ENCODE data around the gene RNF7. TPM values are rescaled to one million over a fixed set of nuclear protein-coding genes. Genes with fewer than 3 reads are reported as not detected.

Gene RNF7
- polyA plus RNA-seq, 3 donors: 92.2 to 206 (median 187) TPM

- peaks cover 21% of the 10 kb centered on the region for H3K79me2 ChIP-seq (ENCODE audit: insufficient read depth, low read length)
- Mint-ChIP-seq H3K9me3 (peaks cover 0 to 4% (median 0%) of the 10 kb centered on the region in 7 donors), H3K36me3 (no peaks in the 10 kb centered on the region), H3K4me1 (peaks cover 33% of the 10 kb centered on the region), H3K27ac (no peak overlapping the region), H3K27me3 (ENCODE audit: low read depth in 3 of 3) (no peaks in the 10 kb centered on the region), H3K4me3 (no peak overlapping the region)
- no peak overlapping the region for H3K4me2 ChIP-seq (replicated peaks; ENCODE audit: extremely low read depth, low read length, poor library complexity, severe bottlenecking)
- no peaks in the 10 kb centered on the region for H3K27me3 ChIP-seq (ENCODE audit: control insufficient read depth in 2 of 2, insufficient read depth in 2 of 2, low read length in 2 of 2)
- no peaks in the 10 kb centered on the region for H3K36me3 ChIP-seq (replicated peaks in 1 of 2; ENCODE audit: control insufficient read depth in 1 of 2, insufficient read depth in 2 of 2, low read length in 2 of 2)
- peaks cover 19 to 26% of the 10 kb centered on the region in 2 donors for H3K4me1 ChIP-seq (ENCODE audit: control insufficient read depth in 1 of 2, insufficient read depth in 2 of 2, low read length in 2 of 2)
- H4K20me1 ChIP-seq (ENCODE audit: insufficient read depth, low read length): no peaks in the 10 kb centered on the region
- no peak for DNase-seq
- no peak for TF ChIP-seq CTCF (IDR thresholded peaks at IDR 0.05)
- H3K4me3 ChIP-seq (replicated peaks in 1 of 3; ENCODE audit: low read depth in 2 of 3, low read length in 3 of 3): no peak overlapping the region
- H3K9me3 ChIP-seq (replicated peaks in 1 of 2; ENCODE audit: control insufficient read depth in 1 of 2, insufficient read depth in 1 of 2, low read length in 2 of 2): no peaks in the 10 kb centered on the region
- intact Hi-C loops (cut with micrococcal nuclease): loop anchor here (5.0 to 10.0 kb wide), 4 partner anchors 50 to 250 kb away; partner anchors contain the start of gene RASA2 (in 1 of the 2)
- H3K27ac ChIP-seq (ENCODE audit: low read depth in 1 of 2, low read length in 2 of 2): no peak overlapping the region
- no peak overlapping the region for H3K9ac ChIP-seq (ENCODE audit: insufficient read depth, low read length, poor library complexity, severe bottlenecking)
- no peak overlapping the region for H2AFZ ChIP-seq (ENCODE audit: insufficient read depth, low read depth, low read length, poor library complexity, severe bottlenecking)
Measured at GRCh38 chr3:141735176-141735575, 2.9 kb upstream of the RNF7 start.

DNA sequence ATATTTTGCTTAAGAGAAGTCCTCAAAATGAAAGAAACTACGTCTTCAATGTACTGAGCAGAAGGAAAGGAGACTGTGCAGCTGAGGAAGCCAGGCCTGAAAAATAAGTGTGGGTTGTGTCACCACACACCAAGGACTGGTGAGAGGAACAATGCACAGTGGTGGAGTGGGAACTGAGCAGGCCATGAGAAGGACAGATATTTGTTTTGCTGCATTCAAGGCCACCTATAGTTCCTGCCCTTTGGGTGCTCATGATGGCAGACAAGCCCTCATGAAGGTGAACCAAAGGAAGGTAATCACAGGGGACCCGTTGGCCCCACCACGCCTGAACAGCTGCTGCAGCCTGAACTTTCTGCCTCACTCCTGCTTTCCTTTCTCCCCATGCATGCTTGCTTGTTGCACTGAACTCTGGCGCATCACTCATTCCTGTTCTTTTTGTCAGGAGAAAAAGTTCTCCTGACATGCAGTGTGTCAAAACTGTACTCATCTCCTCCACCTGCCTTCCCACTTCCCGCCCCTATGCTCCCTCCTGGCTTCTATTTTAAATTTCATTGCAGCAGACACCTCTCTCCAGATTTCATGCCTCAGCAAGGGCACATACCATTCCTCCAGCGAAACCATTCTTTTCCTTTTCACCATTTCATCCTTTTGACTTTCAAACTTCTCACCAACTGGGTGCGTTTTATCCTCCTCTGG lies 2.2 kb upstream of the RNF7 start:
- peaks cover 0 to 4% (median 0%) of the 10 kb centered on the region in 7 donors for H3K9me3 Mint-ChIP-seq
- H3K27me3 ChIP-seq (ENCODE audit: control insufficient read depth in 2 of 2, insufficient read depth in 2 of 2, low read length in 2 of 2): no peaks in the 10 kb centered on the region
- no peak for TF ChIP-seq CTCF (IDR thresholded peaks at IDR 0.05)
- H3K27me3 Mint-ChIP-seq (ENCODE audit: low read depth in 3 of 3): no peaks in the 10 kb centered on the region
- peaks cover 40% of the 10 kb centered on the region for H3K4me1 Mint-ChIP-seq
- peaks cover 21 to 33% of the 10 kb centered on the region in 2 donors for H3K4me1 ChIP-seq (ENCODE audit: control insufficient read depth in 1 of 2, insufficient read depth in 2 of 2, low read length in 2 of 2)
- no peak overlapping the region for H2AFZ ChIP-seq (ENCODE audit: insufficient read depth, low read depth, low read length, poor library complexity, severe bottlenecking)
- no peak overlapping the region for H3K4me2 ChIP-seq (replicated peaks; ENCODE audit: extremely low read depth, low read length, poor library complexity, severe bottlenecking)
- no peak overlapping the region for H3K27ac Mint-ChIP-seq
- no peak overlapping the region for H3K9ac ChIP-seq (ENCODE audit: insufficient read depth, low read length, poor library complexity, severe bottlenecking)
- no peaks in the 10 kb centered on the region for H3K36me3 Mint-ChIP-seq
- no peak overlapping the region for H3K4me3 ChIP-seq (replicated peaks in 1 of 3; ENCODE audit: low read depth in 2 of 3, low read length in 3 of 3)
- peaks cover 0 to 3% of the 10 kb centered on the region in 2 donors for H3K36me3 ChIP-seq (replicated peaks in 1 of 2; ENCODE audit: control insufficient read depth in 1 of 2, insufficient read depth in 2 of 2, low read length in 2 of 2)
- DNase-seq: no peak
- WGBS (ENCODE audit: insufficient coverage): 96% methylated on average over 5 of the region's 7 CpGs
- peaks cover 3% of the 10 kb centered on the region for H4K20me1 ChIP-seq (ENCODE audit: insufficient read depth, low read length)
- H3K27ac ChIP-seq (ENCODE audit: low read depth in 1 of 2, low read length in 2 of 2): no peak overlapping the region
- H3K79me2 ChIP-seq (ENCODE audit: insufficient read depth, low read length): peaks cover 28% of the 10 kb centered on the region
- no peak overlapping the region for H3K4me3 Mint-ChIP-seq
- no peaks in the 10 kb centered on the region for H3K9me3 ChIP-seq (replicated peaks in 1 of 2; ENCODE audit: control insufficient read depth in 1 of 2, insufficient read depth in 1 of 2, low read length in 2 of 2)
- intact Hi-C loops (cut with micrococcal nuclease): loop anchor here (5.0 to 10.0 kb wide), 4 partner anchors 51 to 251 kb away; partner anchors contain the start of gene RASA2 (in 1 of the 2)

All from CD14-positive monocyte (primary cell).